ENCODE results near the gene PROS1.

GRCh38 chr3:93988764-93989163 is 15.1 kb upstream of the PROS1 start:
- TF ChIP-seq POLR2AphosphoS5 (IDR thresholded peaks at IDR 0.05; ENCODE audit: low read depth, low read length): no peak
- TF ChIP-seq TAF1 (IDR thresholded peaks at IDR 0.05; ENCODE audit: borderline replicate concordance, insufficient read depth, low read length): no peak
- TF ChIP-seq SIN3A (IDR thresholded peaks at IDR 0.05; ENCODE audit: borderline replicate concordance, insufficient read depth, low read length): no peak
- TF ChIP-seq REST (IDR thresholded peaks at IDR 0.05; ENCODE audit: insufficient read depth in 1 of 2, low read depth in 2 of 2, low read length in 2 of 2): no peak
- TF ChIP-seq FOXP2 (optimal IDR thresholded peaks at IDR 0.05; ENCODE audit: borderline replicate concordance, extremely low read depth, extremely low read length, insufficient read depth): no peak
